ENCODE data around the gene NEK11.

NEK11 gene

DNA sequence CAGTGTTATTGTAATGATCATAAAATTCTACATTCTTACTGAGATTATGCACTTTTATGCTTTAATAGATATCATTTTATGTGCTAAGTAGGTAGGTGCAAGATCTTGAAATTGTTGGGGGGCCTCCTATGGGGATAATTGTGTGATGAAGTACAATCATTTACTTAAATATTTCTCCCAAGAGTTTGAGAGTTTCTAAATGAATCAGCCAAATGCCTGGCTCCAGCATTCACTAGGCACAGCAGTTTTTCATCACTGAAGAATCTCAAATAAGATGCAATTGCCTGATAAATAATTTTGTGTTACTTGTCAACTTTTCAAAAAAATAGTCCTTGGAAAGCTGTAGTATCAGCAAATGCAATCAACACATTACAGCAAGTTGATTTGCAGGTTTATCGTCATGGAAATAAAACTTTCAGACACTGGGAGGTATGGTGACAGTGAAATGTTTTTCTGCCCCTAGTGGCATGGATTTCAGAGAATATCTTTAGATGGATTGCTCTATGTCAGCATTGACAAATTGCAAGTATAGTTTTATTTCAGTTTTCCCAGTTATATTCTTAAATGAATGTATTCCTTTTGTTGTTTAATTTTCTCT lies 167.1 kb downstream of the NEK11 start:
- CTCF ChIA-PET = no interaction called here
- POLR2A ChIA-PET = no interaction called here

DNA sequence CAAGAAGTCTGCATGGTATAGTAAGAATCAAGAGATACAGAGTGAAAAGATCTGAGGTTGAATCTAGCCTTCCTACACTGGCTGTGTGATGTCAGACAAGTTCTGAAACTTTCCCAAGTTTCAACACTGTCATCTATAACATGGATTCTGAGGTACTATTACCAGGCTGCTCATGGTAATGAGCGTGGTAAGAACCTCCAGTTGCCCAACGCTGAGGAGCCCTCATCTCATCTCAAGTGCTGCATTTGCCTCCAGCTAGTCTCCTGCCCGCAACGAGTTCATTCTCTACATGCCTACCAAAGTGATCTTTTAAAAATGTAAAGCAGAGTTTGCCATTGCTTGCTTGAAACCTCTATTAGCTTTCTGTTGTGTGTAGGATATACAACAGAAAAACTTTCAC lies 168.1 kb downstream of the NEK11 start:
- no peak for DNase-seq (ENCODE audit: extremely low spot score)
- TF ChIP-seq FOXA1 (IDR thresholded peaks at IDR 0.05) (no peak), NFRKB (IDR thresholded peaks at IDR 0.05) (no peak), SUZ12 (IDR thresholded peaks at IDR 0.05) (no peak), LEF1 (IDR thresholded peaks at IDR 0.05; ENCODE audit: borderline replicate concordance) (no peak), ZNF384 (IDR thresholded peaks at IDR 0.05) (no peak), FOXM1 (IDR thresholded peaks at IDR 0.05; ENCODE audit: borderline replicate concordance) (no peak), FOXK2 (IDR thresholded peaks at IDR 0.05) (no peak), ARNT (IDR thresholded peaks at IDR 0.05) (no peak), ELF4 (IDR thresholded peaks at IDR 0.05) (no peak), L3MBTL2 (conservative IDR thresholded peaks at IDR 0.05) (no peak), BHLHE40 (IDR thresholded peaks at IDR 0.05; ENCODE audit: borderline replicate concordance) (no peak), TARDBP (IDR thresholded peaks at IDR 0.05) (no peak), CTBP1 (IDR thresholded peaks at IDR 0.05; ENCODE audit: borderline replicate concordance) (no peak), HDGF (IDR thresholded peaks at IDR 0.05; ENCODE audit: borderline replicate concordance) (no peak), SP1 (IDR thresholded peaks at IDR 0.05) (no peak)
- TF ChIP-seq, protein P1, sequence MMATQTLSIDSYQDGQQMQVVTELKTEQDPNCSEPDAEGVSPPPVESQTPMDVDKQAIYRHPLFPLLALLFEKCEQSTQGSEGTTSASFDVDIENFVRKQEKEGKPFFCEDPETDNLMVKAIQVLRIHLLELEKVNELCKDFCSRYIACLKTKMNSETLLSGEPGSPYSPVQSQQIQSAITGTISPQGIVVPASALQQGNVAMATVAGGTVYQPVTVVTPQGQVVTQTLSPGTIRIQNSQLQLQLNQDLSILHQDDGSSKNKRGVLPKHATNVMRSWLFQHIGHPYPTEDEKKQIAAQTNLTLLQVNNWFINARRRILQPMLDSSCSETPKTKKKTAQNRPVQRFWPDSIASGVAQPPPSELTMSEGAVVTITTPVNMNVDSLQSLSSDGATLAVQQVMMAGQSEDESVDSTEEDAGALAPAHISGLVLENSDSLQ (IDR thresholded peaks at IDR 0.05) = no peak
- ChIA-PET CTCF (no interaction called here), POLR2A (no interaction called here)

More for the DNA sequence above, 167.1 kb downstream of the NEK11 start:
- DNase-seq (ENCODE audit: extremely low spot score) = peak; percentile 16
- TF ChIP-seq NFRKB (IDR thresholded peaks at IDR 0.05) (no peak), SUZ12 (IDR thresholded peaks at IDR 0.05) (no peak), CTBP1 (IDR thresholded peaks at IDR 0.05; ENCODE audit: borderline replicate concordance) (no peak)

DNA sequence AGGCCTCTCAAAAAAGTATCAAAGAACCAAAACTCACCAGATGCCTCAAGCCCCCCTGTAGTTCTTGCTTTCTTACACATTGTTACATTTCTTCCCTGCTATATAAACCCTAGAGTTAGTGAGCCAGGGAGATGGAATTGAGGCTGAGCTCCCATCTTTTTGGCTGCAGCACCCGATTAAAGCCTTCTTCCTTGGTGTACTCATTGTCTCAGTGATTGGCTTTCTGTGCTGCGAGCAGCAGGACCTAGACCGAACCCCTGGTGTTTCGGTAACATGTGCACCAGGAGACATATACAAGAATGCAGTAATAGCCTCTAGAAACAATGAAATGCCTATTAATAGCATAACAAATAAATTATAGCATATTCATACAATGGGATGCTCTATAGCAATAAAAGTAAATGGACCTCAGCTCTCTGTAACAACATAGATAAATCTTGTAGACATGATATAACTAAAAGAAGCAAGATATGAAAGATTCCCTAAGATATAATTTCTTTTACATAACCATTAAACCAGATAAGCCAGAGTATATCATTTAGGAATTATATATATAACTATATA lies 174.0 kb downstream of the NEK11 start:
- CTCF ChIA-PET = no interaction called here
- POLR2A ChIA-PET = no interaction called here
- no peak for TF ChIP-seq TARDBP (IDR thresholded peaks at IDR 0.05)
- no peak for TF ChIP-seq ZNF384 (IDR thresholded peaks at IDR 0.05)
- no peak for TF ChIP-seq HDGF (IDR thresholded peaks at IDR 0.05; ENCODE audit: borderline replicate concordance)
- TF ChIP-seq ELF4 (IDR thresholded peaks at IDR 0.05) = no peak
- no peak for TF ChIP-seq SP1 (IDR thresholded peaks at IDR 0.05)
- TF ChIP-seq LEF1 (IDR thresholded peaks at IDR 0.05; ENCODE audit: borderline replicate concordance) = no peak
- TF ChIP-seq L3MBTL2 (conservative IDR thresholded peaks at IDR 0.05) = no peak
- no peak for TF ChIP-seq NFRKB (IDR thresholded peaks at IDR 0.05)
- no peak for DNase-seq (ENCODE audit: extremely low spot score)

DNA sequence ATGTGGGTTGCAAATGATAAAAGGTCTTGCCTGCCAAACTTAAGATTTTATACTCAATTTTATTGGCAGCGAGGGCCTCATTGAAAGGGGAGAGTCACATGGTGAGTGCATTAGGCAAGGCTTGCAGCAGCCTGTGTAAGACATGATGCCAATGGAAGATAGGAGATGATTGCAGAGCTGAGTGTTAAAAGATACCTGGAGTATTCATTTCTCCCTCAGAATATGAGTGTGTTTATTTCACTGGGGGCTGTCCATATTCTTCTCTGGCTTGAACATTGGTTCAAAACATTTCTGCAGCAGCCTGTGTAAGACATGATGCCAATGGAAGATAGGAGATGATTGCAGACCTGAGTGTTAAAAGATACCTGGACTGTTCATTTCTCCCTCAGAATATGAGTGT lies 189.7 kb downstream of the NEK11 start:
- ChIA-PET CTCF (interaction anchor here (0.7 kb wide), 1 partner anchor 41 kb away, joined by 3 read pairs; no protein-coding TSS in a partner anchor), POLR2A (interaction anchor here (0.9 to 1.2 kb wide), 2 partner anchors 115 to 165 kb away, joined by 3 to 4 read pairs; partner anchors contain the start of gene NUDT16)
- TF ChIP-seq FOXM1 (IDR thresholded peaks at IDR 0.05; ENCODE audit: borderline replicate concordance) (no peak), ZNF384 (IDR thresholded peaks at IDR 0.05) (no peak), TARDBP (IDR thresholded peaks at IDR 0.05) (no peak), NFRKB (IDR thresholded peaks at IDR 0.05) (no peak), SP1 (IDR thresholded peaks at IDR 0.05) (no peak), FOXA1 (IDR thresholded peaks at IDR 0.05) (no peak), ARNT (IDR thresholded peaks at IDR 0.05) (no peak), FOXK2 (IDR thresholded peaks at IDR 0.05) (no peak), CTBP1 (IDR thresholded peaks at IDR 0.05; ENCODE audit: borderline replicate concordance) (no peak), LEF1 (IDR thresholded peaks at IDR 0.05; ENCODE audit: borderline replicate concordance) (no peak), SUZ12 (IDR thresholded peaks at IDR 0.05) (no peak), BHLHE40 (IDR thresholded peaks at IDR 0.05; ENCODE audit: borderline replicate concordance) (no peak), HDGF (IDR thresholded peaks at IDR 0.05; ENCODE audit: borderline replicate concordance) (no peak), ELF4 (IDR thresholded peaks at IDR 0.05) (no peak), L3MBTL2 (conservative IDR thresholded peaks at IDR 0.05) (no peak)
- TF ChIP-seq, protein P1 (IDR thresholded peaks at IDR 0.05) = no peak
- DNase-seq (ENCODE audit: extremely low spot score) = no peak

DNA sequence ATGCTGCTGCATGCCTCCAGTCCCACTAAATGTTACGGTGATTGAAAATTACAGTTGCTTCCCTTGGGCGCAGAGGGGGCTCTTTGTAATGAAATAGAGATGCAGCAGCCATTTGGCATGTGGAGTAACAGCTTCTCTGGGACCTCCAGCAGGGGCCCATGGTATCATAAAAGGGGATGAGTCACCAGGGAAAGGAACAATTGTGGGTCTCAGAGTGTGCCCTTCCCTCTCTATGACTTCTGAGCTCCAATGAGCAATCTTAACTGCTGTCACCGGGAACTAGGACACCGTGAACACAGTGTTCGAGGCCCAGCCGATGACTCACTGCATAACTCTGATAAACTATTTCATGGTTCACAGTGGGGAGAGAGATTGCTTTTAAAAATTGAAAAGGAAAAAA lies 190.1 kb downstream of the NEK11 start:
- ChIA-PET CTCF (interaction anchor here (0.7 kb wide), 1 partner anchor 41 kb away, joined by 3 read pairs; no protein-coding TSS in a partner anchor), POLR2A (interaction anchor here (0.9 to 1.2 kb wide), 2 partner anchors 115 to 165 kb away, joined by 3 to 4 read pairs; partner anchors contain the start of gene NUDT16)
- TF ChIP-seq HDGF (IDR thresholded peaks at IDR 0.05; ENCODE audit: borderline replicate concordance) = no peak
- TF ChIP-seq ARNT (IDR thresholded peaks at IDR 0.05) = no peak
- no peak for TF ChIP-seq ZNF384 (IDR thresholded peaks at IDR 0.05)
- TF ChIP-seq FOXA1 (IDR thresholded peaks at IDR 0.05) = no peak
- no peak for TF ChIP-seq FOXK2 (IDR thresholded peaks at IDR 0.05)
- TF ChIP-seq SP1 (IDR thresholded peaks at IDR 0.05) = no peak
- no peak for TF ChIP-seq FOXM1 (IDR thresholded peaks at IDR 0.05; ENCODE audit: borderline replicate concordance)
- no peak for TF ChIP-seq CTBP1 (IDR thresholded peaks at IDR 0.05; ENCODE audit: borderline replicate concordance)
- no peak for TF ChIP-seq NFRKB (IDR thresholded peaks at IDR 0.05)
- no peak for TF ChIP-seq BHLHE40 (IDR thresholded peaks at IDR 0.05; ENCODE audit: borderline replicate concordance)
- TF ChIP-seq, protein P1 (IDR thresholded peaks at IDR 0.05) = no peak
- TF ChIP-seq LEF1 (IDR thresholded peaks at IDR 0.05; ENCODE audit: borderline replicate concordance) = no peak
- no peak for TF ChIP-seq ELF4 (IDR thresholded peaks at IDR 0.05)
- TF ChIP-seq TARDBP (IDR thresholded peaks at IDR 0.05) = no peak
- TF ChIP-seq SUZ12 (IDR thresholded peaks at IDR 0.05) = no peak
- TF ChIP-seq L3MBTL2 (conservative IDR thresholded peaks at IDR 0.05) = no peak
- peak; percentile 53 for DNase-seq (ENCODE audit: extremely low spot score)

All from HEK293T (cell line).